K562 (cell line): ENCODE results near the gene SCAMP2. TPM values are rescaled to one million over a fixed set of nuclear protein-coding genes. Genes with fewer than 3 reads are reported as not detected.
A peak's percentile ranks its signal among the peaks of the same experiment; 100 is the strongest.

Experiments used
- ATAC-seq: fragments of 200-7000 bp; cut with Tn5 transposase; 3 replicates; pipeline ENCODE4 v1.9.1; 2020; ENCODE audit warnings: moderate library complexity
- BruUV-seq: library from RNA; stranded (reverse); fragments of 400-500 nt; replicated peaks from 2 replicates; lab custom pipeline; 2021; lab: Mats Ljungman, UMichigan
- CTCF ChIA-PET: fragments of 300-600 bp; formaldehyde crosslinking; extraction: SDS; loops from one replicate; lab custom pipeline; 2021; ENCODE audit warnings: low intra/inter-chr PET ratio; lab: Yijun Ruan, JAX
- POLR2A ChIA-PET: fragments of 300-600, 350-650 bp; sonication (Branson Sonifier 250); formaldehyde crosslinking; extraction: SDS; loops from one replicate; lab custom pipeline; 2021; ENCODE audit warnings: antibody characterized with exemption, inconsistent platforms; lab: Yijun Ruan, JAX
- DNase-seq, 4 experiments: peaks; one replicate each; pipeline versions ENCODE4 v3.0.0 to v3.0.0-alpha.2; 2011 to 2018; ENCODE audit warnings: low spot score in 3 of 4, mixed read lengths in 3 of 4; ENCODE audit errors: extremely low read depth in 1 of 4
- FAIRE-seq: peaks from 2 replicates; lab custom pipeline; 2011; peaks lifted over from hg19 to GRCh38; lab: Jason Lieb, UNC
- H2AFZ ChIP-seq: 2 replicates; pipeline ENCODE4 v1.6.0; 2011; ENCODE audit warnings: low read depth, low read length, control low read depth, inconsistent platforms
- H3K27ac ChIP-seq: fragments of 200-600 bp; 3 replicates; pipeline ENCODE4 v1.8.0; 2011; ENCODE audit warnings: low read depth, mild to moderate bottlenecking, control low read depth, inconsistent platforms, low read length, moderate library complexity, mixed read lengths; ENCODE audit errors: extremely low read depth
- H3K27me3 ChIP-seq, 2 experiments: fragments of 300-600 bp in 1 of 2; 2 replicates in 1 of 2; 3 replicates in 1 of 2; pipeline versions ENCODE4 v1.6.0 to v1.8.0; 2011; ENCODE audit warnings: inconsistent platforms in 2 of 2, low read length in 2 of 2, mild to moderate bottlenecking in 1 of 2, mixed read lengths in 1 of 2, moderate library complexity in 1 of 2; ENCODE audit not compliant: control insufficient read depth in 2 of 2, insufficient read depth in 2 of 2
- H3K36me3 ChIP-seq: fragments of 300-600 bp; 3 replicates; pipeline ENCODE4 v1.8.0; 2011; ENCODE audit warnings: mild to moderate bottlenecking, low read length, inconsistent platforms; ENCODE audit not compliant: control insufficient read depth, insufficient read depth
- H3K4me1 ChIP-seq, 2 experiments: fragments of 200-600 bp in 1 of 2; replicated peaks in 1 of 2; 2 replicates in 1 of 2; 3 replicates in 1 of 2; pipeline versions ENCODE4 v1.5.1 to v1.8.0; 2011; ENCODE audit warnings: inconsistent platforms in 2 of 2, low read length in 2 of 2, mild to moderate bottlenecking in 1 of 2, mixed read lengths in 1 of 2, moderate library complexity in 1 of 2; ENCODE audit not compliant: control insufficient read depth in 2 of 2, insufficient read depth in 2 of 2
- H3K4me2 ChIP-seq: 2 replicates; pipeline ENCODE4 v1.6.1; 2011; ENCODE audit warnings: low read length, control low read depth, inconsistent platforms, mixed read lengths; ENCODE audit not compliant: insufficient read depth
- H3K4me3 ChIP-seq: fragments of 200-600 bp; sonication (generic), shearing (Covaris generic); 2 replicates; pipeline ENCODE4 v1.5.1; 2016; ENCODE audit warnings: control low read depth, inconsistent platforms
- H3K79me2 ChIP-seq: fragments of 200-600 bp; 3 replicates; pipeline ENCODE4 v1.8.0; 2011; ENCODE audit warnings: low read length, inconsistent platforms; ENCODE audit not compliant: control insufficient read depth, insufficient read depth
- H3K9ac ChIP-seq, 2 experiments: 2 replicates each; pipeline versions ENCODE4 v1.6.0 to v1.6.1; 2011; ENCODE audit warnings: low read depth in 2 of 2, low read length in 2 of 2, control low read depth in 1 of 2, inconsistent platforms in 1 of 2, mild to moderate bottlenecking in 1 of 2, mixed read lengths in 1 of 2; ENCODE audit not compliant: insufficient read depth in 1 of 2
- H3K9me1 ChIP-seq: one replicate; pipeline ENCODE4 v1.6.0; 2011; ENCODE audit warnings: inconsistent platforms, mild to moderate bottlenecking, low read length, moderate library complexity; ENCODE audit not compliant: control insufficient read depth, insufficient read depth
- H3K9me3 ChIP-seq: replicated peaks from 2 replicates; pipeline ENCODE4 v1.5.1; 2011; ENCODE audit warnings: low read depth, low read length, inconsistent platforms; ENCODE audit not compliant: control insufficient read depth, insufficient read depth
- H4K20me1 ChIP-seq: replicated peaks from 2 replicates; pipeline ENCODE4 v1.6.1; 2011; ENCODE audit warnings: low read length, inconsistent platforms, mixed read lengths; ENCODE audit not compliant: control insufficient read depth, insufficient read depth
- CCAR2 ChIP-seq: fragments of 200-400 bp; formaldehyde crosslinking; IDR thresholded peaks from 2 replicates; pipeline ENCODE4 v1.6.1; 2017; ENCODE audit warnings: mild to moderate bottlenecking, low read depth, low read length
- ETS2 ChIP-seq: IDR thresholded peaks from 2 replicates; pipeline ENCODE4 v1.6.1; 2016; ENCODE audit warnings: borderline replicate concordance, missing genetic modification characterization, mild to moderate bottlenecking, moderate library complexity, missing compliant biosample characterization; ENCODE audit not compliant: poor library complexity, severe bottlenecking
- HCFC1 ChIP-seq: IDR thresholded peaks from 2 replicates; pipeline ENCODE4 v1.6.1; 2012; ENCODE audit warnings: low read depth, low read length, improper control_type of control experiment
- MECOM ChIP-seq: fragments of 250-450 bp; sonication (Bioruptor Pico); IDR thresholded peaks from 2 replicates; pipeline ENCODE4 v1.8.0; 2022; ENCODE audit warnings: inconsistent platforms
- PHF20 ChIP-seq: fragments of 450-650 bp; IDR thresholded peaks from 2 replicates; pipeline ENCODE4 v1.6.1; 2018; ENCODE audit not compliant: partially characterized antibody
- RB1 ChIP-seq: fragments of 450-650 bp; IDR thresholded peaks from 2 replicates; pipeline ENCODE4 v1.6.1; 2017; ENCODE audit warnings: low read depth, mild to moderate bottlenecking
- TARDBP ChIP-seq: fragments of 450-650 bp; IDR thresholded peaks from 2 replicates; pipeline ENCODE4 v1.6.1; 2016
- ZNF766 ChIP-seq: fragments of 200-800 bp; sonication (Bioruptor generic); conservative IDR thresholded peaks from 2 replicates; pipeline ENCODE4 v1.6.1; 2016; ENCODE audit warnings: missing genetic modification characterization, missing compliant biosample characterization
- WGBS: fragments of 100-300 bp; shearing (Covaris generic); methylation state at CpG from one replicate; pipeline ENCODE4 v1.1.6; 2016; ENCODE audit warnings: low coverage, mixed read lengths; ENCODE audit not compliant: insufficient coverage; ENCODE audit errors: missing lambda C conversion rate; 5-methylcytosine and 5-hydroxymethylcytosine counted together
- in situ Hi-C: fragments of 300-500 bp; cut with MboI; formaldehyde crosslinking; loops from 4 replicates; pipeline ENCODE4 v1.15.0; 2018; ENCODE audit warnings: inconsistent platforms, mixed read lengths
- intact Hi-C: fragments of 100-400 bp; cut with micrococcal nuclease; formaldehyde crosslinking; loops from 2 replicates; pipeline ENCODE4 v1.14.2; 2022
- polyA plus RNA-seq, 8 experiments: library from polyadenylated mRNA; depleted of rRNA in 4 of 8; stranded (reverse) in 5 of 8; unstranded in 3 of 8; fragments of >200 nt; fragmentation: Nextera tagmentation in 2 of 8; fragmentation: Illumina TruSeq in 1 of 8; extraction: Ambion mirVana in 2 of 8; extraction: Trizol in 1 of 8; gene quantifications; 2 replicates each; pipeline versions ENCODE4 v1.2.1 to v1.2.3, GENCODE V29; 2011 to 2014; ENCODE audit warnings: inconsistent platforms in 1 of 8, missing spikeins in 1 of 8
- total RNA-seq, 7 experiments: library from RNA; depleted of rRNA in 6 of 7; stranded (reverse); fragments of >200 nt in 6 of 7; fragmentation: Illumina TruSeq in 2 of 7; extraction: Trizol in 2 of 7; gene quantifications; 2 replicates each; pipeline versions ENCODE4 v1.2.1 to v1.2.3, GENCODE V29; 2011 to 2021; ENCODE audit warnings: low replicate concordance in 1 of 7
- TF ChIP-seq, protein P1 (sequence below): fragments of 250-450 bp; sonication (Bioruptor Pico); IDR thresholded peaks from 2 replicates; pipeline ENCODE4 v1.8.0; 2021; ENCODE audit warnings: mild to moderate bottlenecking, moderate library complexity

SCAMP2 gene
- total and polyA plus RNA-seq, 9 of the 15 experiments (the other 6 are each of a cell fraction or from before 2014, with no cell fraction given): 5.9 to 61.1 (median 20.1) TPM

- CTCF ChIA-PET: no interaction called here
- H4K20me1 ChIP-seq: peaks cover 14% of the 10 kb centered on the region
- ATAC-seq: no peak
- no peak overlapping the region for H3K27ac ChIP-seq
- peaks cover 10% of the 10 kb centered on the region for H3K9me1 ChIP-seq
- intact Hi-C loops: no loop called here
- TF ChIP-seq HCFC1 (no peak), CCAR2 (no peak), ZNF766 (CRISPR knock-in tag) (no peak), ETS2 (tag) (no peak), MECOM (CRISPR knock-in tag) (no peak), TARDBP (no peak), RB1 (no peak), PHF20 (no peak)
- TF ChIP-seq, protein P1, sequence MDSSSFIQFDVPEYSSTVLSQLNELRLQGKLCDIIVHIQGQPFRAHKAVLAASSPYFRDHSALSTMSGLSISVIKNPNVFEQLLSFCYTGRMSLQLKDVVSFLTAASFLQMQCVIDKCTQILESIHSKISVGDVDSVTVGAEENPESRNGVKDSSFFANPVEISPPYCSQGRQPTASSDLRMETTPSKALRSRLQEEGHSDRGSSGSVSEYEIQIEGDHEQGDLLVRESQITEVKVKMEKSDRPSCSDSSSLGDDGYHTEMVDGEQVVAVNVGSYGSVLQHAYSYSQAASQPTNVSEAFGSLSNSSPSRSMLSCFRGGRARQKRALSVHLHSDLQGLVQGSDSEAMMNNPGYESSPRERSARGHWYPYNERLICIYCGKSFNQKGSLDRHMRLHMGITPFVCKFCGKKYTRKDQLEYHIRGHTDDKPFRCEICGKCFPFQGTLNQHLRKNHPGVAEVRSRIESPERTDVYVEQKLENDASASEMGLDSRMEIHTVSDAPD: no peak
- TF ChIP-seq, all 486 proteins: peak for 0
- no peak for FAIRE-seq
- H3K9ac ChIP-seq: 0 out of 4 replicates have a peak overlapping the region, but pooled peaks of 1 of the 2 experiments have one; percentile 45
- no peaks in the 10 kb centered on the region; the same call in 2 of the 3 replicates for H3K79me2 ChIP-seq
- 98% methylated on average over 8 of the region's 20 CpGs for WGBS
- no peak overlapping the region for H3K4me3 ChIP-seq
- no peak overlapping the region for H3K4me2 ChIP-seq
- H2AFZ ChIP-seq: no peak overlapping the region
- H3K9me3 ChIP-seq: no peaks in the 10 kb centered on the region
- POLR2A ChIA-PET: no interaction called here
- H3K27me3 ChIP-seq: no peaks in the 10 kb centered on the region
- in situ Hi-C loops: no loop called here
- H3K36me3 ChIP-seq: peaks cover 65% of the 10 kb centered on the region; the same call in 2 of the 3 replicates
- H3K4me1 ChIP-seq: peaks cover 0 to 43% of the 10 kb centered on the region in 2 experiments; a peak in 3 of 5 replicates
- DNase-seq: no peak
- BruUV-seq: TSS peak; percentile 53
Measured at GRCh38 chr15:74802290-74802689, 70.9 kb downstream of the SCAMP2 start.
